Nephron (organoid): ENCODE results near the gene PDSS2.

ENCODE experiments used
- H3K27ac Mint-ChIP-seq, 3 experiments: 2 replicates each; pipeline ENCODE4 v1.8.0; 2020; ENCODE audit warnings: mixed read lengths in 3 of 3, mild to moderate bottlenecking in 2 of 3, moderate library complexity in 1 of 3
- H3K27me3 Mint-ChIP-seq: 2 replicates; pipeline ENCODE4 v1.8.0; 2021; ENCODE audit warnings: low read depth, mild to moderate bottlenecking, moderate library complexity, mixed read lengths
- H3K36me3 Mint-ChIP-seq: 2 replicates; pipeline ENCODE4 v1.8.0; 2020; ENCODE audit warnings: low read depth, mixed read lengths
- H3K4me1 Mint-ChIP-seq: 2 replicates; pipeline ENCODE4 v1.8.0; 2020; ENCODE audit warnings: mixed read lengths
- H3K4me3 Mint-ChIP-seq, 3 experiments: 2 replicates each; pipeline ENCODE4 v1.8.0; 2020; ENCODE audit warnings: mild to moderate bottlenecking in 3 of 3, mixed read lengths in 3 of 3, moderate library complexity in 2 of 3
- H3K9me3 Mint-ChIP-seq: 2 replicates; pipeline ENCODE4 v1.8.0; 2020; ENCODE audit warnings: mixed read lengths
- CTCF ChIP-seq, 3 experiments: fragments of 200-600 bp; sonication (generic); IDR thresholded peaks; one replicate each; pipeline ENCODE4 v1.5.0; 2021; ENCODE audit warnings: antibody characterized with exemption in 3 of 3; ENCODE audit not compliant: unreplicated experiment in 3 of 3

Gene PDSS2

DNA sequence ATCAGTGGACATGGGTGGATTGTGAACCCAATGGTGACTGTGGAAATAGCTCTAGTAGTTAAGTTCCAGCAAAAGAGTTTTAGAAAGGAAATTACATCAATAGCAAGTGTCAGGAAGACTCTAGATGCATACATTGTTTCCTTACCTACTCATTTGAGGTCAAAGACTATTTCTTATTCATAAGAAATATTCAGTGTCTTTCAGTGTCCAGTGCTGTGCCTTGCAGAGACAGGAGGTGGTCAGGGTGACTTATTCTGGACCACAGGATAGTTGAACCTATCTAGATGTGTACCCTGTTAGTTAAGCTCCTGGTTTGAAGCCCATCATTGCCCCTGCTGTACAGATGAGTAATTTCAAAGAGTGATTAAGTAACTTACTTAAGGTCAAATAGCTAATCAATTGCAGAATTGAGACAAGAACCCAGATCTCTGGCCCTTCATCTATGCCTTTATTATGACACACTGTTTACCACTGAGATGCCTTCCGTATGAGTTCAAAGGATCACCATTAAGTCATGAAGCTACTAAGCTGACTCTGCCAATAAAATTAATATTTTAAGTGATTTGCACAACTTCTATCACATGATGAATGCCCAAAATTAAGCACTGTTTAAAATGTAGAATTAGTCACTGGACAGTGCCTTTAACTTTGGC is 136.1 kb downstream of the PDSS2 start:
- peaks cover 3% of the 10 kb centered on the region for H3K36me3 Mint-ChIP-seq
- no peak overlapping the region for H3K4me3 Mint-ChIP-seq
- no peak overlapping the region for H3K27ac Mint-ChIP-seq
- no peak for TF ChIP-seq CTCF (IDR thresholded peaks at IDR 0.05; ENCODE audit: unreplicated experiment in 3 of 3)
- H3K9me3 Mint-ChIP-seq, result no peaks in the 10 kb centered on the region
- H3K27me3 Mint-ChIP-seq, result no peaks in the 10 kb centered on the region
- no peaks in the 10 kb centered on the region for H3K4me1 Mint-ChIP-seq

DNA sequence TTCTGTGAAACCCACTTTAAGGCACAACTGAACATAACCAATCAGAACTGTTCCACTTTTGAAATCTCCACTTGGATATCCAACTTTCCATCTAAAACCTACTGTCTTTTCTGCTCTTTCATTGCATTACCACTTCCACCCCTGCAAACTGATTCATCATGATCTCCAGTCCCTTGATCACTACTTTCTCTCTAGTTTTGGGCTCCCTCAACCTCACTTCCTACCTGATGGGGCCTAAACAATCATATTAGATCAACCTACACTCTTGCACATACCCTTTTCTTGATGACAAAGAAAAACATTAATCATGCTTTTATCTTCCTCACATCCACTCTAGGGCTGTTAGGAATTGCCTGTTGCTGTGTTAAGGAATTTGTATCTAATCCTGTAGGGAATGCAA is 137.6 kb downstream of the PDSS2 start:
- Mint-ChIP-seq H3K27me3 (no peaks in the 10 kb centered on the region), H3K4me1 (no peaks in the 10 kb centered on the region), H3K9me3 (no peaks in the 10 kb centered on the region), H3K36me3 (no peaks in the 10 kb centered on the region), H3K27ac (no peak overlapping the region), H3K4me3 (no peak overlapping the region)
- no peak for TF ChIP-seq CTCF (IDR thresholded peaks at IDR 0.05; ENCODE audit: unreplicated experiment in 3 of 3)

- no peak for TF ChIP-seq CTCF (IDR thresholded peaks at IDR 0.05; ENCODE audit: unreplicated experiment in 3 of 3)
- Mint-ChIP-seq H3K36me3 (no peaks in the 10 kb centered on the region), H3K4me3 (no peak overlapping the region), H3K27me3 (no peaks in the 10 kb centered on the region), H3K4me1 (no peaks in the 10 kb centered on the region), H3K9me3 (no peaks in the 10 kb centered on the region), H3K27ac (no peak overlapping the region)
Measured at GRCh38 chr6:107319906-107320530, 139.3 kb downstream of the PDSS2 start.

DNA sequence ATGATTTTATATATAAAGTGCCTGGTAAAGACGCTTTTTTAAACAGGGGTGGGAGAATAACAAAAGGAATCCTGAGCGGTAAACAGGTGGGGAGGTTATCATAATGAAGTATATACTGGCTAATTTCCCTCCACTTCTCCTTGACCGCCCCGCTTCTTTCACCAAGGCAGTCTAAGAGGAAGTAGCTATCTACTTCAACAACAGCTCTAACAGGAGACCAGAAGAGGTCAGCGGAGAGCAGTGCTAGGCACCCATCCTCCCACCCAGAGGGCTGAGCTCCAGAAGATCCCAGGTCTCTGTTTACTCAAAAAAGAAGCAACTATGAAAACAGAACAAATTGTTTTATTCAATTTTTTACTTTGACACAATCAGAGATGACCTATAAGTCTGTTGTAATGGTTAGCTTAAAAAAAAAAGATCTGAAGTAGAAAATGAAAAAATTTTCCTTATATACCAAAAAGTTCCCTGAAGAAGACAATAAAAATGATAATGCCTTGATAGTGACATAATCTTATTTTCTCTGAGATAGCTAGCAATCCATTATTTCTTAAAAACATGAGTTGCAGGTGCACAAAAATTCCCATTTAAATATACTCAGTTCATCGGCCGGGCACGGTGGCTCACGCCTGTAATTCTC is 141.1 kb downstream of the PDSS2 start:
- Mint-ChIP-seq H3K4me3 (no peak overlapping the region), H3K36me3 (no peaks in the 10 kb centered on the region), H3K27me3 (no peaks in the 10 kb centered on the region), H3K27ac (peak overlapping the region in 1 of 3 experiments; percentile 20), H3K4me1 (no peaks in the 10 kb centered on the region), H3K9me3 (no peaks in the 10 kb centered on the region)
- peak; percentile 58 to 70 (median 69) for TF ChIP-seq CTCF (IDR thresholded peaks at IDR 0.05; ENCODE audit: unreplicated experiment in 3 of 3)

DNA sequence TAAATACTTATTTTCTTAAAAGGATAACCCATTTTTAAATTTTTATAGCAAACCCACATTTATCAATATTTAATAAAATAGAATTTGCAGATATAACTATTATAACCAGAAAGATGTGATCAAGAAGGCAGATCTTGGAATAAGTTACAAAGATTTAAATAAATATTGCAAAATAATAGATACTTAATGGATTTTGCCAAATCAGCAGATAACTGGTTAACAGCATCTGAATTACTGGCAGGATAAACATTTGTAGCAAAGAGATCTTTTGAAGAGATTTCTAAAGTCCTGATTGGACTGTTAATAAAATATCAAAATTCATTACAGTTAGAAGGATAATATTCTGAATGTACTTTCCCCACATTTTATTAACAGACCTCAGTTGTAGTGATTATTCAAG is 144.2 kb downstream of the PDSS2 start:
- Mint-ChIP-seq H3K4me3 (no peak overlapping the region), H3K36me3 (no peaks in the 10 kb centered on the region), H3K27ac (no peak overlapping the region), H3K9me3 (no peaks in the 10 kb centered on the region), H3K4me1 (peaks cover 5% of the 10 kb centered on the region), H3K27me3 (no peaks in the 10 kb centered on the region)
- TF ChIP-seq CTCF (IDR thresholded peaks at IDR 0.05; ENCODE audit: unreplicated experiment in 3 of 3), result no peak
